Measurements from ENCODE around the gene B4GALNT3. TPM values are rescaled to one million over a fixed set of nuclear protein-coding genes. Genes with fewer than 3 reads are reported as not detected.

Gene B4GALNT3
- total and polyA plus RNA-seq, 2 of the 13 experiments (the other 11 are each of a cell fraction or from before 2014, with no cell fraction given), result 3.2 to 4.4 TPM

GRCh38 chr12:585062-586061 lies 125.6 kb downstream of the B4GALNT3 start (continued):
- TF ChIP-seq HNF1A (IDR thresholded peaks at IDR 0.05; ENCODE audit: low read depth) (no peak), HNF1A (CRISPR knock-in tag; IDR thresholded peaks at IDR 0.05; ENCODE audit: borderline replicate concordance) (no peak; the same call in 1 of the 2 replicates), ZFAT (CRISPR knock-in tag; conservative IDR thresholded peaks at IDR 0.05) (no peak), ATF6 (CRISPR knock-in tag; conservative IDR thresholded peaks at IDR 0.05) (no peak), CAMTA2 (CRISPR knock-in tag; IDR thresholded peaks at IDR 0.05; ENCODE audit: borderline replicate concordance) (no peak), ZNF550 (CRISPR knock-in tag; IDR thresholded peaks at IDR 0.05; ENCODE audit: borderline replicate concordance) (no peak), ZFP82 (CRISPR knock-in tag; IDR thresholded peaks at IDR 0.05; ENCODE audit: borderline replicate concordance) (no peak), REPIN1 (CRISPR knock-in tag; IDR thresholded peaks at IDR 0.05; ENCODE audit: borderline replicate concordance, low read depth) (peak; percentile 41; the same call in 1 of the 2 replicates), NONO (IDR thresholded peaks at IDR 0.05) (no peak), NONO (CRISPR knock-in tag; conservative IDR thresholded peaks at IDR 0.05) (peak; percentile 81), THAP8 (CRISPR knock-in tag; IDR thresholded peaks at IDR 0.05; ENCODE audit: borderline replicate concordance) (no peak), NFATC3 (CRISPR knock-in tag; IDR thresholded peaks at IDR 0.05) (no peak), DBP (CRISPR knock-in tag; IDR thresholded peaks at IDR 0.05; ENCODE audit: not compliant biosample characterization) (no peak), ZNF576 (CRISPR knock-in tag; IDR thresholded peaks at IDR 0.05) (no peak), ZBTB39 (CRISPR knock-in tag; IDR thresholded peaks at IDR 0.05) (no peak)
